CD4-positive, alpha-beta T cell treated with Interleukin-17A for 1 hour (primary cell): ENCODE measurements around the gene NCOA1.

Experiments
- DNase-seq: peaks from one replicate; pipeline ENCODE4 v3.0.0-alpha.2; 2020

The NCOA1 gene

DNA sequence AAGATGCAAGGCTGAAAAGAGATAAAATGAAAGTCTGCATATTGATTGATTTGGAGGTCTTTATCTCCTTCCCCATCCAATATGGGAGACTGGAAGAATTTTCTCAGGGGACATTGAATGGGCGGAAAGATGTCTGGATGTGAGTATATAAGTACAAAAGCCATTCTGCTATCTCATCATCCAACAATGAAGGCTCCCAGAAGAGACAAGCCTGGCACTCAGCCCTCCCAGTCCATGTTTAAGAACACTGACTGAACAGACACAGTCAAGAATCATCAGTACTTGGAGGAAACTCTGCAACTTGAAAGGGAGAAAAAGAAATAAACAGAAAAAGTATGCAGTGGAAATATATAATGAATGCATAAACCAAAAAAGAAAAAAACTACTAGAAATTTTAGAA lies 221.2 kb downstream of the NCOA1 start:
- no peak for DNase-seq

DNA sequence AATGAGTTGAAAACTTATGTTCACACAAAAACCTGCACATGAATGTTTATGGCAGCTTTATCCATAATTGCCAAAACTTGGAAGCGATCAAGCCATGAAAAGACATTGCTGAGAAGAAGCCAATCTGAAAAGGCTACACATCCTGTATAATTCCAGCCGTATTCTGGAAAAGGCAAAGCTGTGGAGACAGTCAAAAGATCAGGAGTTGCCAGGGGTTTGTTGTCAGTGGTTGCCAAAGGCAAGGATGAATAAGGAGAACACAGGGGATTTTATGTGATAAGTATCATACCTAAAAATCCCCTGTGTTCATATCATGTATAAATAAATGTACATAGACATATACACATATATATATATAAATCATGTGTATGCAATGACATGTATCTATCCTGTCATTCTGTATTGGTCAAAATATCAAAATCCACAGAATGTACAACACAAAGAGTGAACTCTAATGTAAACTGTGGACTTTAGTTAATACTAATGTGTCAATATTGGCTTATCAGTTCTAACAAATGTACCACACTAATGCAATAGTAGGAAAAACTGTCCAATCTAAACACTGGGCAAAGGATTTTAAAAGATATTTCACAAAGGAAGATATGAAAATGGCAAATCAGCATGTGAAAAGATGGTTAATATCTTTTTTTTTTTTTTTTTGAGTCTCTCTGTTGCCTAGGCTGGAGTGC lies 226.4 kb downstream of the NCOA1 start:
- no peak for DNase-seq

DNA sequence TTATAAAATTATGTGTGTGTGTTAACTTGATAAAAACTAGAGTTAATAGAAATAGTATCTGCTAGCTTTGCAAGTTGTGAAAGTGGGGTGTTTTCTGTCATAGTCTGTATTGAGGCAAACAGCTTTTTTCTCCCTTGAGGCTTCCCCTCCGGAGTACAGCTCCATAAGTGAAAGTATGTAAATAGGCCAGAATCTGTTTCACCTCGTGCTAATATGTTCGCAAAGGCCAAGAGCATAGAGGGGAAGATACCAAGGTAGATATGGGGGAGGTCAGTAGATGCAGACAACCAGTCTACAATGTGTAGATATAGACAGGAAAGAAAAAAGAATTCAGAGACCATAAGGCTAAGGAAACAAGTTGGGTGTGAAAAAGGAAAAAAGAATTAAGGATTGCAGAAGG lies 229.3 kb downstream of the NCOA1 start:
- DNase-seq: no peak

DNA sequence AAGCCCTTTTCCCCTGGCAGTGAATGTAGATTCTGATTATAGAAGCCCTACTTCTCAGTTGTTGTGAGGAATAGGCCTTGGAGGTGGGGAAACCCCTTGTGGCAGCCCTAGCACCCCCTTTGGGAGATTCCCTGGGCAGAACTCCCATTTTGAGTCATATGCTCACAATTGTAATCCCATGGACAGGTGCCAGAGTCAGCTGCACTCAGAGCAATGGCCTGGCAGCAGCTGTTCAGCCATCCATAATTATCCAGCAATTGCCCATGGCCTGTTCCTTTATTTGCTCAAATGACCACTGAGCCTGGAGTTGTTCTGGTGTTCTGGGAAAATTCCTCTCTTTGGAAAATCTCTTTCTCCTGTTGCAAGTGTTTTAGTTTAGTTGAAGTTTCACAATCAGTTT lies 230.4 kb downstream of the NCOA1 start:
- no peak for DNase-seq

DNA sequence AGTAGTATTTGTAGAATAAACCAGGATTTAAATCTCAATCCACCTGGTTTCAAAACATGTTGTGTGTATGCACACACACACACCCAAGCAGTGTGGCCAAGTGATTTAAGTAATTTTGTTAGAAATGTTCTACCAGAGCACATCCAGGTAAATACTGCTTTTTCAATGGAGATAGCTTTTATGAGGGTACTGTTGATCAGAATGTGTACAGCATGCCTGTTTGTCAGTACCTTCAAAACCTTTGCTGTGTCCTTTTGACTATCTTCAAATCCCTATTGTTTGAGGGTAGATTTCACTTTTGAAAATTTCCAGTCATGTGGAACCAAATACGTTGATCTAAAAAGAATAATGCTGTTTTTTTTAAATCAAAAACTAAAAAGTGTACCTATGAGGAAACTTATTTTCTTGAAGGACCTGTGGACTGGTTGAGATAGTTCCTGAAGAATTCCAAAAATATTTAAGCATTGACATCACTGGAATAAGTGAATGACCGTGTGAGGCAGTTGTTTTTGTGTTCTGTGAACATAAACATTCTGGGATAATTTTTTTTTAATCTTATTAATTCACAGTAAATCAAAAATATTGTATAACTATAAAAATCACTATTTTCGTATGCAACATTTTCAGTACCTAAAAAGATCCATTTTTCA lies 231.2 kb downstream of the NCOA1 start:
- DNase-seq: no peak

- DNase-seq: no peak
These were observed 232.1 kb downstream of the NCOA1 start for GRCh38 chr2:24723191-24723590.

GRCh38 chr2:24723665-24724064 lies 232.6 kb downstream of the NCOA1 start:
- no peak for DNase-seq

DNA sequence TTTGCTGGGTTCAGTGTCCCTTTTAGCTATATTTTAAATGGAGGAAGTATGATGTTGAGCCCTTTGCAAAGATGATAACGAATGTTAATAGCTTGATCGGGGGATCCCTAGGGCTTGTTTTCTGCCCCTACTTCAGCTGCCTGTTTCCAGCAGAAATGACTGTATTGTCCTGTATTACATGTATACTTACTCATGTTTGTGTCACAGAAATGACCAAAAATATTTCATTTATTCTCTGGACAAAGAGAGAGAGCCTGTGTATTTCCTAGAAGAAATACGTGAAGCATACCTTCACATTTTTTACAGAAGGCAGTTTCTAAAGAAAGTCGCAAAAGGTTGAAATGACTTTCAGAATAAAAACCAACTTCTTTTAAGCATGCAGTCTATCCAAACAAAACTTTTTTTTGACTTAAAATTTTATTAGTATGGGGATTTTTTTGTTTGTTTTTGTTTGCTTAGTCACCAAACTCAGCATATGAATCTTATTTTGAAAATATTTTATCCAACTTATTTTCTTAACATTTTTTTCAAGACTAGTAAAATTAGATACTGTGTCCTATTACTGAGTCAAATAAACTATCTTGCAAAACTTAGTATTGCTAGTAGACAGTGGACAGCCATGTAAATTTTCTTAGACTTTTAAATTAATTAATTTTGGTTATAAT lies 233.2 kb downstream of the NCOA1 start:
- no peak for DNase-seq

GRCh38 chr2:24725956-24726355 lies 234.9 kb downstream of the NCOA1 start:
- DNase-seq: no peak

- no peak for DNase-seq
These were observed 239.4 kb downstream of the NCOA1 start for GRCh38 chr2:24730481-24730880.

DNA sequence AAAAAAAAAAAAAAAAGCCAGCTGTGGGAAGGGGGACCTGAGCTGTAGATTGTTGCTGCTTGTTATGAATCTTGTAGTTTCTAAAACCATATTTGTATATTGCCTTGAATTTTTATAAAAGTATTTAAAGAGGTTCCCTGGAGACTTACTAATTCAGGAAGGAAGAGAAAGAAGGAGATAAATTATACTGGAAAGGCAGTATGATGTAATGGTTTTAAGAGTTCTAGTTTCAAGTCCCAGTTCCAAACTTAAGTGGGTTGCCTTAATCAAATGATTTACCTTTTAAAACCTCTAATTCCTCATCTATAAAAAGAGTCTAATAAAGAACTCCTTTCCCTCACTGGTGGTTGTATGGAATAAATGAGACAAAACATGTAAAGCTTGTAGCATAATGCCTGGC lies 240.0 kb downstream of the NCOA1 start:
- no peak for DNase-seq

- no peak for DNase-seq
These were observed 240.9 kb downstream of the NCOA1 start for GRCh38 chr2:24731923-24732322.

- DNase-seq: no peak
These were observed 243.7 kb downstream of the NCOA1 start for GRCh38 chr2:24734741-24735140.

DNA sequence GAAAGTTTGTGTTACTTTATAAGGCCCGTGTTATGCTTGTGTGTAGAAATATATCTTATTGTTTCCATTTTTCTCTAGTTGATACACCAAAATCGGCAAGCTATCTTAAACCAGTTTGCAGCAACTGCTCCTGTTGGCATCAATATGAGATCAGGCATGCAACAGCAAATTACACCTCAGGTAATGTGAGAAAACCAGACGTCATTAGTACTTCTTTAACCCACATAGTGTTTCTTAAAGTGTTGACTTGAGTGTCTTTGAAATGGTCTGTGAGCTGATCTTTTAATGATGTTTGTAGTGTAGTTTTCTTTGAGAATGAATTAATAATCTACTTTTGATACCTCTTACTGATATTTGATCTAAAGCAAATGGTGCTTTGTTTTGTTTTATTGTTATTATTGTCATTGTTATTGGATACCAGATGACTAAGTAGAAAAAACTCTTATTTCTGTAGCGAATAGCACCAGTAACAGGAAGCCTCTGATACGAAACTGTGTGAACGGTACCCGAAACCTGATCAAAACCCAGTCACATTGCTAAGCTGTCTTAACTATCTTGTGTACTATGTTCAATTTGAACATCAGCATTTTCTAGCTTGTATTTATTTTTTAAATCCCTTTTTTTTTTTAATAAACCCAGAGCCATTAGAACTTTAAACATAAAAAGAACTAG lies 248.4 kb downstream of the NCOA1 start:
- peak; percentile 43 for DNase-seq

- DNase-seq: no peak
These were observed 249.1 kb downstream of the NCOA1 start for GRCh38 chr2:24740142-24740541.

DNA sequence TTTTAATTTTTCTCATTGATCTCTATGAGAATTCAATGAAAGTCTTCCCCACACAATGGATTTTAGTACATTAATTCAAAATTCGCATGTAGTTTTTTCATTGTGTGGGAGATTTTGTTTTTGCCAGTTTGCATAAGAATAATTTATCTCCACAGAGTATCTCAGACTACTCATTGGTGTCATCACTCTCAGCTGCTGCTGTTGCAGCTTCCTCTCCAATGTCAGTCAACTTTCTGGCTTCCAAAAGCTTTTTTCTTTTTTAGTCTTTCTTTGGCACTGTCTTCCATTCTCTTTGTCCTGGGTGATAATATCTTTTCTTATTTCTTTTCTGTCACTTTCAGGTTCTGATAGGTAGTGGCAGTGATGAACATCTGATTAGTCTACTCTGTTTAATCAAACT lies 251.7 kb downstream of the NCOA1 start:
- no peak for DNase-seq

DNA sequence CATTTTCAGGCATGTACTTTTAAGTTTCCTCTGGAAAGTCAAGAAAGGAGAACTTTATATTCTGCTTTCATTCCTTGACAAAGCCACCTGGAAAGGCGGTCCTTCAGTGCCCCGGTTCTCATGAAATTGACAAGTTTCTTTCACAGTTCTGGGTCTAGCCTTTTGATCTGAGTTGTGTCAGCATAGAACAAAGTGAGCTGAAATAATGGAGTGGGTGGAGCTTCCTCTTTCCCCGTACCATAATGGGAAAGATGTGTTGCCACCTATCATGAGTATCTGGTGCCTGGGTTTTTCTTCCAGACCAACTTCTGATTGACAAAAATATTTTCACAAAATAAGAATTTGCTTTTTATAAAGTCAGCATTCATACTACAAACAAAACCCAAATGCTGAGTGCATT lies 252.9 kb downstream of the NCOA1 start:
- peak; percentile 14 for DNase-seq

DNA sequence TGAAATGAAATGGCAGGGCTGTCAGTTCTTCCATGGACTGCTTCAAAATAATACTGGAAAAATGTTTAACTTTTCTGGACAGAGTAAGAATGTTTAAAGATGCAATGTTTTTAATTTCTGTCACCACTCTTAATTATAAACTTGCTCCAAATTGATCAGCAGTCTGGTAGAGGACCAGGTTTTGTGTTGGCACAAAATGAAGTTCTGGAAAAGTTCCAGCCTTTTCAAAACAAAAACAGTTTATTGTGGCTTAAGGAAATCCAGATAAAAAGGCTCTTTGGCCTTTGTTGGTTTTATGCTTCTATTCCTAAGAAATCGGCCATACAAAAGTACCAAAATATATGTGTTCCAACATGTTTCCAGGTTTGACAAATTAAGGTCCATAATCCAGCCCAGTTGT lies 253.3 kb downstream of the NCOA1 start:
- no peak for DNase-seq

- DNase-seq: peak; percentile 21
These were observed 254.8 kb downstream of the NCOA1 start for GRCh38 chr2:24745825-24746224.

DNA sequence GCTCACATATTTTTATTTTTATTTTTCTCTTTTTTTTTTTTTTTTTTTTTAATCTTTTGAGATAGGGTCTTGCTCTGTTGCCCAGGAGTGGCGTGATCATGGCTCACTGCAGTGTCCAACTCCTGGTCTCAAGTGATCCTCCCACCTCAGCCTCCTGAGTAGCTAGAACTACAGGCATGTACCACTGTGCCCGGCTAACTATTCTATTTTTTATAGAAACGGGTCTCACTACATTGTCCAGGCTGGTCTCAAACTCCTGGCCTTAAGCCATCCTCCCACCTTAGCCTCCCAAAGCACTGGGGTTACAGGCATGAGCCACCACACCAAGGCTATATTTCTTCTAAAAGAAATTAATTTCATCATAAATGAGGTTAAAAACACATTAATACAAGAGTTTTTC lies 256.2 kb downstream of the NCOA1 start:
- DNase-seq: no peak

GRCh38 chr2:24749069-24749691 lies 258.1 kb downstream of the NCOA1 start:
- no peak for DNase-seq

DNA sequence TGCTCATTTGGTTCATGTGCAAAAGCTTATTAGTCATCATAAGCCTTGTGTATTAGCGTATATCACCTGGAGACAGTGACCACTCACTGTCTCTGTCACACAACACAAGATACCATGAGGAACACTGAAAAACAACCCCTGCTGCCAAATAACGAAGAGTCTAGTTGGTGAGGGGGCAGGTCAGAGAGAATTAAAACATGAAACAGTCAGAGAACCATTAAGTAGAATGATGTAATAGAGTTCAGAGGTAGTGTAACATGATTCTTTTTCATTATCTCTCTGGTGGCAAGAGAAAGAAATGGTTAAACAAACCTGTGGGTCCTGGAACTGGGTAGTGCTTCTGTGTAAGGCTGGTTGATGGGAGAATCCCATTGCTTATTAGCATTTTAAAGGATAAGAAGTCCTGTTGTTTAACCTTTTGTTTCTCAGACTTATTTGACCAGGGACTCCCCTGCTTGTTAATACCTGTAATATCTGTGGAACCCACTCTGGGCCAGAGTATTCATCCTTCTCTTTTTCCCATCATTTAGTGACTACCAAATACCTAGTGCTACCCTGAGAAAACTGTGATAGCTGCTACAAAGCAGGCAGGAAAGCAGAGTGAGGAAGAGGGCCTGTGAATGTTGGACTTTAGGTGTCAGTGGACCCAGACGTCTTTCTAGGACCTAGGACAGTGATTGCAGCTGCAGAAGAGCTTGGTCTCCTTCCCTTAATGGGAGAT lies 264.1 kb downstream of the NCOA1 start:
- no peak for DNase-seq

GRCh38 chr2:24756789-24757188 lies 265.7 kb downstream of the NCOA1 start:
- no peak for DNase-seq
